WTC11 (cell line): ENCODE data around the gene FOLR2. TPM values are rescaled to one million over a fixed set of nuclear protein-coding genes. Genes with fewer than 3 reads are reported as not detected.

Source experiments
- ATAC-seq: fragments of 200-7000 bp; cut with Tn5 transposase; 2 replicates; pipeline ENCODE4 v1.10.0; 2021; ENCODE audit warnings: mild to moderate bottlenecking, moderate library complexity
- CTCF ChIA-PET: fragments of 300-600 bp; sonication (Branson Sonifier 250); formaldehyde crosslinking; loops from one replicate; lab custom pipeline; 2021; ENCODE audit warnings: antibody characterized with exemption; lab: Charles Lee
- POLR2A ChIA-PET: fragments of 350-600 bp; sonication (Branson Sonifier 250); formaldehyde crosslinking; loops from one replicate; lab custom pipeline; 2021; ENCODE audit warnings: antibody characterized with exemption; lab: Charles Lee
- DNase-seq: peaks from one replicate; pipeline ENCODE4 v3.0.0; 2021; ENCODE audit warnings: low spot score
- H3K27ac Mint-ChIP-seq: 2 replicates; pipeline ENCODE4 v1.8.0; 2021; ENCODE audit warnings: mixed read lengths
- H3K27me3 Mint-ChIP-seq: 2 replicates; pipeline ENCODE4 v1.8.0; 2021; ENCODE audit warnings: low read depth, mild to moderate bottlenecking, moderate library complexity, mixed read lengths
- H3K36me3 Mint-ChIP-seq: 2 replicates; pipeline ENCODE4 v1.8.0; 2021; ENCODE audit warnings: mixed read lengths
- H3K4me1 Mint-ChIP-seq: 2 replicates; pipeline ENCODE4 v1.8.0; 2022; ENCODE audit warnings: mixed read lengths
- H3K4me3 Mint-ChIP-seq: 2 replicates; pipeline ENCODE4 v1.8.0; 2021; ENCODE audit warnings: mild to moderate bottlenecking, moderate library complexity, mixed read lengths
- H3K9me3 Mint-ChIP-seq: 2 replicates; pipeline ENCODE4 v1.8.0; 2021; ENCODE audit warnings: mixed read lengths
- CREM ChIP-seq: sonication (generic); formaldehyde crosslinking; IDR thresholded peaks from 2 replicates; pipeline ENCODE4 v1.8.1; 2022; ENCODE audit warnings: mild to moderate bottlenecking, missing genetic modification reagents, moderate library complexity
- FOXP1 ChIP-seq: sonication (generic); formaldehyde crosslinking; IDR thresholded peaks from 2 replicates; pipeline ENCODE4 v1.8.0; 2022; ENCODE audit warnings: missing genetic modification reagents, mild to moderate bottlenecking, moderate library complexity, borderline replicate concordance
- KAT7 ChIP-seq: sonication (generic); formaldehyde crosslinking; IDR thresholded peaks from 2 replicates; pipeline ENCODE4 v1.8.1; 2023; ENCODE audit warnings: missing genetic modification reagents, mild to moderate bottlenecking, borderline replicate concordance
- MYBL2 ChIP-seq: sonication (generic); formaldehyde crosslinking; IDR thresholded peaks from 2 replicates; pipeline ENCODE4 v1.8.1; 2023; ENCODE audit warnings: mild to moderate bottlenecking, moderate library complexity, missing genetic modification reagents
- OVOL2 ChIP-seq: fragments of 250-450 bp; sonication (Bioruptor Pico); IDR thresholded peaks from 2 replicates; pipeline ENCODE4 v1.9.0; 2021; ENCODE audit warnings: mild to moderate bottlenecking, borderline replicate concordance
- PRDM15 ChIP-seq: sonication (generic); formaldehyde crosslinking; IDR thresholded peaks from 2 replicates; pipeline ENCODE4 v1.8.0; 2022; ENCODE audit warnings: missing genetic modification reagents
- PRRX2 ChIP-seq: fragments of 250-450 bp; sonication (Bioruptor Pico); IDR thresholded peaks from 2 replicates; pipeline ENCODE4 v1.8.0; 2021; ENCODE audit warnings: mild to moderate bottlenecking
- ZNF121 ChIP-seq: sonication (generic); formaldehyde crosslinking; IDR thresholded peaks from 2 replicates; pipeline ENCODE4 v1.8.0; 2023; ENCODE audit warnings: missing genetic modification reagents
- ZNF219 ChIP-seq: sonication (generic); formaldehyde crosslinking; IDR thresholded peaks from 2 replicates; pipeline ENCODE4 v1.8.0; 2023; ENCODE audit warnings: missing genetic modification reagents, mild to moderate bottlenecking, borderline replicate concordance
- ZNF423 ChIP-seq: fragments of 250-450 bp; sonication (Bioruptor Pico); IDR thresholded peaks from 2 replicates; pipeline ENCODE4 v2.1.2; 2022; ENCODE audit warnings: mild to moderate bottlenecking, moderate library complexity
- total RNA-seq: library from RNA; stranded (reverse); gene quantifications from 3 replicates; pipeline ENCODE4 v1.2.3, GENCODE V29; 2021
- TF ChIP-seq, protein P1 (sequence below): sonication (generic); formaldehyde crosslinking; IDR thresholded peaks from 2 replicates; pipeline ENCODE4 v1.8.0; 2023; ENCODE audit warnings: mild to moderate bottlenecking, missing genetic modification reagents
- TF ChIP-seq, protein P2 (sequence below): fragments of 250-450 bp; sonication (Bioruptor Pico); IDR thresholded peaks from 2 replicates; pipeline ENCODE4 v1.9.0; 2021; ENCODE audit warnings: mild to moderate bottlenecking

FOLR2 gene
- total RNA-seq, 1 experiment from 2014 or later, result not detected

- TF ChIP-seq PRDM15 (CRISPR knock-in tag), result peak; percentile 64
- TF ChIP-seq ZNF219 (CRISPR knock-in tag), result no peak
- peak; percentile 62; the same call in 1 of the 2 replicates for TF ChIP-seq FOXP1 (CRISPR knock-in tag)
- 0 out of 2 replicates have a peak, but pooled peaks have one; percentile 5 for TF ChIP-seq ZNF121 (CRISPR knock-in tag)
- no peak for TF ChIP-seq OVOL2
- TF ChIP-seq, protein P1, sequence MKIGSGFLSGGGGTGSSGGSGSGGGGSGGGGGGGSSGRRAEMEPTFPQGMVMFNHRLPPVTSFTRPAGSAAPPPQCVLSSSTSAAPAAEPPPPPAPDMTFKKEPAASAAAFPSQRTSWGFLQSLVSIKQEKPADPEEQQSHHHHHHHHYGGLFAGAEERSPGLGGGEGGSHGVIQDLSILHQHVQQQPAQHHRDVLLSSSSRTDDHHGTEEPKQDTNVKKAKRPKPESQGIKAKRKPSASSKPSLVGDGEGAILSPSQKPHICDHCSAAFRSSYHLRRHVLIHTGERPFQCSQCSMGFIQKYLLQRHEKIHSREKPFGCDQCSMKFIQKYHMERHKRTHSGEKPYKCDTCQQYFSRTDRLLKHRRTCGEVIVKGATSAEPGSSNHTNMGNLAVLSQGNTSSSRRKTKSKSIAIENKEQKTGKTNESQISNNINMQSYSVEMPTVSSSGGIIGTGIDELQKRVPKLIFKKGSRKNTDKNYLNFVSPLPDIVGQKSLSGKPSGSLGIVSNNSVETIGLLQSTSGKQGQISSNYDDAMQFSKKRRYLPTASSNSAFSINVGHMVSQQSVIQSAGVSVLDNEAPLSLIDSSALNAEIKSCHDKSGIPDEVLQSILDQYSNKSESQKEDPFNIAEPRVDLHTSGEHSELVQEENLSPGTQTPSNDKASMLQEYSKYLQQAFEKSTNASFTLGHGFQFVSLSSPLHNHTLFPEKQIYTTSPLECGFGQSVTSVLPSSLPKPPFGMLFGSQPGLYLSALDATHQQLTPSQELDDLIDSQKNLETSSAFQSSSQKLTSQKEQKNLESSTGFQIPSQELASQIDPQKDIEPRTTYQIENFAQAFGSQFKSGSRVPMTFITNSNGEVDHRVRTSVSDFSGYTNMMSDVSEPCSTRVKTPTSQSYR (CRISPR knock-in tag), result no peak
- TF ChIP-seq KAT7, result no peak
- TF ChIP-seq CREM (CRISPR knock-in tag), result peak; percentile 45; the same call in 1 of the 2 replicates
- TF ChIP-seq, all 79 proteins: peak for 18
These were observed 23.4 kb downstream of the FOLR2 start (continued) for GRCh38 chr11:72239849-72240460.

GRCh38 chr11:72240461-72241290 is 24.1 kb downstream of the FOLR2 start:
- peaks cover 5% of the 10 kb centered on the region; the same call in 1 of the 2 replicates for H3K36me3 Mint-ChIP-seq
- peaks cover 41% of the 10 kb centered on the region for H3K4me1 Mint-ChIP-seq
- ChIA-PET POLR2A (interaction anchor here (5.7 kb wide), 1 partner anchor 17 kb away, joined by 37 read pairs; the partner anchor contains the start of gene INPPL1), CTCF (interaction anchor here (0.6 to 7.5 kb wide), 7 partner anchors 18 to 216 kb away, joined by 3 to 89 read pairs (median 4); partner anchors contain the start of gene CLPB)
- DNase-seq, result peak; percentile 25
- TF ChIP-seq PRDM15 (CRISPR knock-in tag) (peak; percentile 73), PRRX2 (CRISPR knock-in tag) (no peak), ZNF423 (CRISPR knock-in tag) (no peak), MYBL2 (CRISPR knock-in tag) (no peak)
- TF ChIP-seq, protein P2, sequence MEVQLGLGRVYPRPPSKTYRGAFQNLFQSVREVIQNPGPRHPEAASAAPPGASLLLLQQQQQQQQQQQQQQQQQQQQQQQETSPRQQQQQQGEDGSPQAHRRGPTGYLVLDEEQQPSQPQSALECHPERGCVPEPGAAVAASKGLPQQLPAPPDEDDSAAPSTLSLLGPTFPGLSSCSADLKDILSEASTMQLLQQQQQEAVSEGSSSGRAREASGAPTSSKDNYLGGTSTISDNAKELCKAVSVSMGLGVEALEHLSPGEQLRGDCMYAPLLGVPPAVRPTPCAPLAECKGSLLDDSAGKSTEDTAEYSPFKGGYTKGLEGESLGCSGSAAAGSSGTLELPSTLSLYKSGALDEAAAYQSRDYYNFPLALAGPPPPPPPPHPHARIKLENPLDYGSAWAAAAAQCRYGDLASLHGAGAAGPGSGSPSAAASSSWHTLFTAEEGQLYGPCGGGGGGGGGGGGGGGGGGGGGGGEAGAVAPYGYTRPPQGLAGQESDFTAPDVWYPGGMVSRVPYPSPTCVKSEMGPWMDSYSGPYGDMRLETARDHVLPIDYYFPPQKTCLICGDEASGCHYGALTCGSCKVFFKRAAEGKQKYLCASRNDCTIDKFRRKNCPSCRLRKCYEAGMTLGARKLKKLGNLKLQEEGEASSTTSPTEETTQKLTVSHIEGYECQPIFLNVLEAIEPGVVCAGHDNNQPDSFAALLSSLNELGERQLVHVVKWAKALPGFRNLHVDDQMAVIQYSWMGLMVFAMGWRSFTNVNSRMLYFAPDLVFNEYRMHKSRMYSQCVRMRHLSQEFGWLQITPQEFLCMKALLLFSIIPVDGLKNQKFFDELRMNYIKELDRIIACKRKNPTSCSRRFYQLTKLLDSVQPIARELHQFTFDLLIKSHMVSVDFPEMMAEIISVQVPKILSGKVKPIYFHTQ (CRISPR knock-in tag), result no peak
- H3K27ac Mint-ChIP-seq, result no peak overlapping the region
- ATAC-seq, result no peak
- H3K9me3 Mint-ChIP-seq, result no peaks in the 10 kb centered on the region
- peak overlapping the region; percentile 74 for H3K4me3 Mint-ChIP-seq
- peaks cover 54% of the 10 kb centered on the region for H3K27me3 Mint-ChIP-seq
